8988T (cell line): Measurements from ENCODE around the gene TNFRSF1A.
"Not testable (repeated sequence)": the region's sequence is repeated elsewhere in the genome, so short reads cannot be mapped to it uniquely, and the experiment has no call there.

Source experiments
- DNase-seq: peaks from one replicate; pipeline ENCODE4 v3.0.0; 2011

Gene TNFRSF1A

DNA sequence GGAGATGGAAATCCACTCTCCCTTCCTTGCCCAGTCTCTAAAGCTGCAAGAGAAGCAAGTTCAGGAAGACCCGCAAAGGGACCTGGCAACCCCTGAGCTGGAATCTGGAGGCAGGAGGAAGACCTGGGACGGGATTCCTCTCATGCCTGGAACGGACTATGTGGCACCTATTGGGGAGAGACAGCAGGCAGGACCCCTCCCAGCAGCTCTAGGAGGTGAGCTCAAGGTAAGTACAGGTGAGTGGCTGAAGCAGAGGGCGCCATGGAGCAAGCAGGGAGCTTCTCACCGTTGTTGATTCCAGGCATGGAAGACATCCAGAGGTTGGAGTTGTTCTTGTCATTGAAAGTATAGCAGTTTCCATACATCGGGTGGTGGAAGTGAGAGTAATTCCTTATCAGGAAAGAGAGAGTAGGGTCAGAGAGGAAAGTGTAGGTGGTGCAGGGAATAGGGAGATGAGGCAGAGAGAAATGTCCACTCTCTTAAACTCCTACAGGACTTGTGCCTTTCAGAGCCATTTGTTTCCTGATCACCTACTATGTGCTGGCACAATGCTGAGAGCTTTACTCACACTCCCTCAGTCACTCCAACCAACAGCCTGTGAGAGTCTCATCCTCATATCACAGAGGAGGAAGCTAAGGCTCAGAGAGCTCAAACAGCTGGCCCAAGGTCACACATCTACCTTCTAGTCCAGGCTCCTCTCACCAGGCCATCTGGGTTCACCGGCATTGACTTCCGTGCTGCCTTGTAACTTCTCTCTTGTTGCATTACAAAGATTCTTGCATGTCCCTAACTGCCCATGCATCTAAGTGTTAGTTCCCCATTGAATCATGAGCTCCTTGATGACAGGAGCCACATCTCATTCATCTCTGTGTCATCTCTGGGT, 13.9 kb upstream of the TNFRSF1A start:
- no peak for DNase-seq

DNA sequence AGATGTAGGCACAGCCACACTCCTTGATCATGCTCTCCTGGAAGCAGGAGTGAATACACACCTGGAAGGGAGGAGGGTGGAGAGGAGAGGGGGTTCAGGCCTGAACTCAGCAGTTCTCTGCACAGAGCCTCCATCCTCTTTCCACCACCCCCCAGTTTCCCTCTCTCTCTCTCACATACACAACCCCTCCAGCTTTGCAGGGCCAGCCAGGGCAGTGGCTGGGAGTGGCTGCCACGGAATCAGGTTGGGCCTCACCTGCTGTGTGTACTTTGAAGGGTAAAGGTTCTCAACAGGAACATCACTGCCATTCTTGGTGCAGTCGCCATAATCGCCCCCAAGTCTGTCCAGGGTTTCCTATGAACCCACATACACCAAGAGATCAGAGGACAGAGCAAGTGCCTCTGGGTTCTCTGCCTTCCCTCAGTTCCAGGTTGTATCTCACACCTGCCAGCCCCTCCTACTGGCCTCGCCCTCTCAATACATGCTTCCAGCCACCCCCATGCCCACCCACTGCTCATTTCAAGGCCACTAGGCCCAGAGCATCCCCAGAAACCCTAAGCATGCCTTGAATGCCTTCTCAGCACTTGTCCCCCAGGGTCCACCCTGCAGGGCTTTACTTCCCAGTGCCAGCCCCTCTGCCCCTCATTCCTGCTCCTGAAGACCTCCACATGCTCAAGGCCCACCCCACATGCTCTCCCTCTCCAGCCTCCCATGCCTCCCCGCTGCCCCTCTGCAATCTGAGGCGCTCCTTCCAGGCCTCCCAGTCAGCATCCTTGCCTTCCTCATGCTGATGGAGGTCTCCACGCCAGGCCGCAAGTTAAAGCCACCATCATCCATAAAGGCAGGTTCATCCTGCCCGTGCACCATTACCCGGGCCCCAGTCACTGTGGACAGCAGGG, 12.9 kb upstream of the TNFRSF1A start:
- DNase-seq, result no peak

DNA sequence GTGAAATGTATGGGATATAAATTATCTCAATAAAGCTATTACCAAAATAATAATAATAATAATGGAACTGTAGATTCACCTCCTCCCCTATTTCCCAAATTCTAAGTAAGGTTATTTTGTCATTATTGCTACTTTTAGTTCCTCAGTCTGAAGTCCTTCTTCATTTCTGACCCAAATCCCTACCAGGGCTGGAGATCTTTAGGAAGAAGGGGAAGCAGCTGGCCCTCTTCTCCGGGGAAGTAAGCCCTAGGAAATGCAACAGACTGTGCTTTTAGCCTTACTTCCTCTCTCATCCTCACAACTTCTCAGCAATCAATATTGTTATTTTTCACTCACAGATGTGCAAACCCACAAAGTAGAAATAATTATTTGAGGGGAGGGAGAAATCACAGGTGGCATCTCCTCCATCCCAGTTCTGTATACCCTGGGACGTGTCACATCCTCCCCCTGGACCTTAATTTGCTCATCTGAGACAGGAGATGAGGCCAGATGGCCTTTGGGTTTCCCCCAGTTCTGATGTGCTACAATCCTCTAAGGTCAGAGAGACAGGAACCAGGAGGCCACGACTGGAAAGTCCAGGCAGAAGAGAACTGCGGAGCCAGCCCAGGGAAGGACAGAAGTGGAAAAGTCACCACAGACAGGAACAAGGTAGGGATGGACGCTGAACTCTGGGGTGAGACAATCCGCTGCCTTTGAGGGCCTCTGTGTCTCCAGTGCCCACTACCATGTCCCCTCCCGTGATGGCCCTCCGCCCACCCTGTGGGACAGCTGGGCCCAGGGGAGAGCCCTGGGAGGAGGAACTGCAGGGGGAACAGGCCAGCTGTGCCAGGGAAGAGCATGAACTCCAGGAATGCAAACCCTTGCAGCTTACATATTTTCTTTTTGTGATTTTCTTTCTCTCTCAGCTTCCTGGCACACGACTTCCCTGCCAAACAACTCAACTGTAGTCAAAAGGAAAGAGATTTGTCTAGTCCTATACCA, 10.6 kb upstream of the TNFRSF1A start:
- no peak for DNase-seq

DNA sequence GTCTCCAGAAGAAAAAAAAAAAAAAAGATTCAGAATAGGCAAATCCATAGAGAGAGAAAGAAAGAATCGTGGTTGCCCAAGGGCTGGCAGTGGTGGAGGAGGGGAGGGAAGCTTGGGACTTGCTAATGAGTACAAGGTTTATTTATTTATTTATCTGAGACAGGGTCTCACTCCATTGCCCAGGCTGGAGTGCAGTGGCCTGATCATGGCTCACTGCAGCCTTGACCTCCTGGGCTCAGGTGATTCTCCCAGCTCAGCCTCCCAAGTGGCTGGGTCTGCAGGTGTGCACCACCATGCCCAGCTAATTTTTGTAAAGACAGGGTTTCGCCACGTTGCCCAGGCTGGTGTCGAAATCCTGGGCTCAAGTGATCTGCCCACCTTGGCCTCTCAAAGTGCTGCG, 9.7 kb upstream of the TNFRSF1A start:
- DNase-seq, result no peak

DNA sequence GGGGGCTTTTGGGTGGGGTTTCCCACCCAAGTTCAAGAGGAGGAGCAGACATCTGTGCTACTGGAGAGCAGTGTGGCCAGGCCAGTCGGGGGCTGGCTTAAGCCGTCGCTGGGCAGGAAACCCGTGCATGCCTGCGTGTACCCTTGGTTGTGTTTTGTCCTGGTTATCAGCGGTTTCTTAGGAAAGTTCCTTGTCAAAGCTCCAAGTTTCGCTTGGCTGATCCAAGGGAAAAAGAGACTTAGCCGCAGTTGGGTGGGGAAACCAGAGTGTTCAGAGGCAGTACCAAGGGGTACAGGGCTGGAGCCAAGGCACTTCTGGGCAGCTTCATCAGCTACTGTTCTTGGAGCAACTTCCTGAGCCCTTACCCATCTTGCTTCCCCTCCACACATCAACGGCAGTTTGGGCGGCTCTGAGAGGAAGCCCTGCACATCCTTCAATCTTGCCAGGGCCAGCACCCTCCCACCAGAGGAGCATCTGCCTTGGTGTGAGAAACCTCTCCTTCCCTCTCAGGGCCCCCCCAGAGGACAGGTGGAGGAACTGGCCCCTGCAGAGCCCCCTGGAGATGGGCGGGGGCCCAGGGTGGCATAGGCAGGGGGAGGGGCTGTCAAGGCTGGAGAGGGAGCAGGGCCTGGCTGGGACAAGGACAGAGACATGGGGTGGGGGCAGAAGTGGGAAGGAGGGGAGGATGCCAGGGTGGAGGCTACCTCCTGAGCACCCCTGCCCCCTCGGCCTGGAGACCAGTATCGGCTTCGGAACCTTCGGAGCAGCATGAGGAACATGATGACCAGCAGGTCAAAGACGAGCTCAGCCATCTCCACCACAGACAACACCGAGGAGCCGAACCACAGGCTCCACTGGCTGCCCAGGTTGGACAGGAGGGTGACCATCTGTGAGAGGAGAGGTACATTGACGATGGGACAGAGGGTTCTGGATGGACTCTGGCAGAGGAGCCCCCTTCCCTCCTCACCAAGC, 5.8 kb upstream of the TNFRSF1A start:
- DNase-seq, result no peak

DNA sequence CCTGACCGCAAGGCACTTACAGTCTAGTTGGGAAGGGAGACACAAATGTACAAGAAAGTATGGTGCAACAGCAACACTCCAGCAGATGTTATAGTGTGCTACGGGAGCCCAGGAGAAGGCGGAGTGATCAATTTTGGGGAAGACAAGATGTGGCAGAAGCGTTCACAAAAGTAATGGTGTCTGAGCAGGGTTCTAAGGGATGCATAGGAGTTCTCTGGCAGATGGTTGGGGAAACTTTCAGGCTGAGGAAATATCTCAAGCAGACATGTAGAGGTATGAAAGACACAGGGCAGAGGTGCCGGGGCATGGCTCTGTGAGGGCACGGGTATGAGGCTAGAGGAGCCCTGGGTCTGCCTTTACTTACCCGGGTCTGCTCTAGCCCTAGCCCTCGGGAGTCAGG, 5.1 kb upstream of the TNFRSF1A start:
- DNase-seq, result no peak

DNA sequence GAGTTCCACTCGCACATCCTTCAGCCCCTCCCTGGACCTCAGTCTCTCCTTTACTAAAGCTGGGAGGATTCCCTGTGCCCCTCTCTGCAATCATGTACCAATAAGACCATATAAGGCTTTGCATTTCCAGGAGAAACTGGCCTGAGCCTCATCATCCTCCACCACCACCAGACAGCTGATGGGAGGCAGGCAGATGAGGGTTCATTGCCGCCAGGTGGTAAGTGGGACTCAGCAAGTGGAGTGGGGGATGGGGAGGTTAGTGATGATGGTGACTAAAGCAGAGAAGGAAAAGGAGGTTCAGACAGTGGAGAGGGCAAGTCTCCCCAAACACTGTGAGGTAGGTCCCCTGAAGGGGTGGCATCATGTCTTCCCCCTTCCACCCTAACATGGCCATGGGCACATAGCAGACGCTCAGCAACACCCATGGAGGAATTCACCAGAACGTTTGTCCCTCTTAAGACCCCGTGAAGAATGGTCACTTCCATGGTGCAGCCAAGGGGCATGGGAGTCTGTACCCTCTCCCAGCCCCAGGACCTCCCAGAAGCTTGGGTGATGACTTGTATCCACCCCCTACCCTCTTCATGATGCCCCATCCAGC, 4.5 kb upstream of the TNFRSF1A start:
- no peak for DNase-seq

DNA sequence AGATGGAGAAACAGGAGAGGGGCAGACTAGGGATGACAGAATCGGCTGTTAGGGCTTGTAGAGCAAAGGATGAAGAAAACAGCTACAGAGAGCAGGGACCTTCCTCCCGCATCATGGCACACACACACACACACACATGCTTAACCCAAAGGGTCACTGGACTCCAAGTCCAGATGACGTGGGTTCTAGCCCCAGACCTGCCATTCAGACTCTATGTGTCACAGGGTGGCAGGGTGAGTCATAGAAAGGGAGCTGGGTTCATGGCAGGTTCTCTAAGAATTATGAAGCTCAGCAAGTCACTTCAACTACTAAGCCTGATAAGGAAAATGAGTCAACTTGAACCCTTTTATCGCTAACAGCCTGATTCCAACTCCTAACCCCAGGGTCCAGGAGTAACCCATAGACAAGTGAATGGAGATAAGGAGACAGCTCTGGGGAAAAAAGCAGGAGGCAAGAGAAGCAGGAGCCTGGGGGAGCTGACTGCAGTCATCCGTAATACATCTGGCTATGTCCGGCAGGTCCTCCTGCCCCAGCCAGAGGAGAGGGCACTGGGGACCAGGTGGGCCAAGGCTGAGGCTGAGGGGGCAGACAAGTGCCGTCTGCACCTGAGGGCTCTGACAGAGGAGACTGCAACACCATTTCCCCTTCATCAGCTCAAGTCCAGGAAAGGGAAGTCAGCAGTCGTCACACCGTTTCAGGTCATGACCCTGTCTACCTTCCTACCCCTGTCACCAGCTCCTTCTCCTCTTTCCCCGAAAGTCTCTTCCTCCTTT, 3.6 kb upstream of the TNFRSF1A start:
- DNase-seq, result no peak

DNA sequence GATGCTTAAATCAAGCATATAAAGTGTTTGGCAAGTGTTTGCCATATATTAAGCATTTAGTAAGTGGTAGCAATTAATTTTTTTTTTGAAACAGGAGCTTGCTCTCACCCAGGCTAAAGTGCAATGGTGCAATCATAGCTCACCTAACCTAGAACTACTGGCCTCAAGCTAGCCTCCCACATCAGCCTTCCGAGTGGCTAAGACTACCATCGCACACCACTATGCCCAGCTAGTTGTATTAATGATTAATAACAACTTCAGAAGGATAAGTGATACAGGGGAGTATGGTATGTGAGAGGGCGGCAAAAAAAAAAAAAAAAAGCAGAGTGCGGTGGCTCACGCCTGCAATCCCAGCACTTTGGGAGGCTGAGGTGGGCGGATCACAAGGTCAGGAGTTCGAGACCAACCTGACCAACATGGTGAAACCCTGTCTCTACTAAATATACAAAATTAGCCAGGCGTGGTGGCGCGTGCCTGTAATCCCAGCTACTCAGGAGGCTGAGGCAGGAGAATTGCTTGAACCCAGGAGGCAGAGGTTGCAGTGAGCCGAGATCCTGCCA, 2.3 kb upstream of the TNFRSF1A start:
- not testable (repeated sequence) for DNase-seq

DNA sequence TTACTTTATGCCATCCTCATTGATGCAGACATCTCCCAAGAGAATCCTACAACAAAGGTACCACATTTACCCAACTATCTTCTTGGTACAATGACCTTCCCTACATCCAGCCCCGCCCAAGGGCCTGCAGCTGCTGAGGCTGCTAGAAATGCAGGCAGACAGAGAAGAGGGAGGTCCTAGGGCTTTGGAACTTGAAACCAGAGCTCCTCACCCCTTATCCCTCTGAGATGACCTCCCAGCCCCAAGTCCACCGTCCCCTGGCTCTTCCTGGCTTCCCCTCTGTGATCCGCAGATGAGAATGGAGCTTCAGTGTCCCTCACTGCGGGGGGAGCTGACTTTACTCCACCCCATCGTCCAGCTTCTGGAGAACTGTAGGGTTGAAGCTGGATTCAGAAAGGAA, 1.6 kb upstream of the TNFRSF1A start:
- no peak for DNase-seq

DNA sequence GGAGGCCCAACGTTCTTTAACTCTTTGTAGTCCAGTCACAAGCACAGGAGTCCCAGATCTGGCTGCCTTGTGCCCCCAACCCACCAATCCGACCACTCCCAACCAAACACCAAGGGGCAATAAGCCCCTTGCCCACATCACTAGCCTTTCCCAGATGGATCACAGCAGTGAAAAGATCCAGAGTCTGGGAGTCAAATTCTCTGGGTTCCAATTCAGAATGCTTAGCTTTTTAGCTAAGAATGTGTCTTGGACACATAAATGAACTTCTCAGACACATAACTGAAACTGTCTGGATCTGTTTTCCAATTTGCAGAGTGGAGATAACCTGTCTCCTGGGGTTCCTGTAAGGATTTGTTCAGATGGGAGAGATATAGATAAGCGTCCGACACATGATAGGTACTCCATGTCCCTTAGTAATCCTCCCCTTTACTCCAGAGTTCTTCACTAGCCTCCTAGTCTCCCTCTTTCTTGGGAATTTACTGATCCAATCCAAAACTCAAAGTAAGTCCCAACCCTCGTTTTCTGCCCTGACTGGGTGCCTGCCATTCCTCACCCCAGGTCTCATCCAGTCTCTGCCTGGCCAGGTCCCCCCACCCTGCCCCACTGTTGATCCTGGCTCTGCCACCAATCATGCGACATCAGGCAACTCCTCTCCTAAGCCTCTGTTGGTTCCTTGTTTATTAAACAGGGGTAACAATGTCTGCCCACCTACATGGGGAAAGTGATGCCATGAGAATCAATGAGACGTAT, 439 bp upstream of the TNFRSF1A start:
- no peak for DNase-seq

DNA sequence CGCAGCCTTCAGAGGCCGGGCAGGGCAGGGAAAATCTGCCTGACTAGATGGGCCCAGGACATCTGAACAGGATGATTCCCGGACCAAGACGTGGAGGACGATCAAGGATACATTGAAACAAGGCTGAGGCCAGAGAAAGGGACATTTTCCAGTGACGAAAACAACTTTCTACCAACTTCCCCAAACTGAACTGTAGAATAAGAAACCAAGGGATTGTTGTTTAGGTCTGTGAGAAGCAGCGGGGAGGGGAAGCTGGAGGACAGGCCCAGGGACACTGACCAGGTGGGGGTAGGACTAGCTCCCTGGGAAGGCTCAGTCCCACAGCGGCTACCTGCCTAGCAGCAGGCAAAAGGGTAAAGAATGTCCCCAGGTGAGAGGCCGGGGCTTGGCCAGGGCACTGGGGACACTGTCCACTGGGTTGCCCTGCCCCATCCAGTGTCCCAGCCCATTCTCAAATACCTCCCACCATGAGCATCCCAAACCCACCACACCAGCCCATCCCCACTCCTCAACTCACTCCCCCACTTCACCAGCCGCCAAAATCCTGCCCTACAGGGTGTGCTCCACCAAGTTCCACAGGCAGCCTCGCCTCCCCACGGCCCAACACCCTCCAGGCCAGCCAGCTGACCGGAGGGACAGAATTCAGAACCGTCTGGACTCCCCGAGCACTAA, 995 bp downstream of the TNFRSF1A start:
- no peak for DNase-seq

DNA sequence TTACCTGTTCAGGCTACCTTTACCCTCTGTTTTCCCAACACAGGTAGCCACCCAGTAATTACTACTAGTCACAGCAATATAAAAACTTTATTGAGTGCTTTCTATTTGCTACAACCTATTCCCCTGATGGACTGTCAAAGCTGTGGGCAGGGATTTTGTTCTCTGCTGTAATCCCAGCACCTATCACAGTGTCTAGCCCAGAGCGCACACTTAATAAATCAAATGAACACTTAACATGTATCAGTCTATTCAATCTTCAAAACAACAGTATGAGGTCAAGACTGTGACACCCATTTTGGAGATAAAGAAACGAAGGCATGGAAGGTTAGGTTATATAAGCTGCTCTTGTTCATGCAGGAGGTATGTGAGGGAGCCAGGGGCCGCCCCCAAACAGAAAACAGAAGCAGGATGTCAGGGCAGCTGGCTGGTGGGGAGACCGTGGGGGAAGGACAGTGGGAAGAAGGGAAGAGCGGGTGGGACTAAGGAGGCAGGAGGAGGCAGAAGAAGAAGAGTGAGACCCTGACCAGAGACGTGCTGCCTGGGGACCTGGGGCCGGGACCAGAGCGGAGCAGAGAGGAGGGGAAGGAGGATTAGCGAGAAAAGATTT, 1.7 kb downstream of the TNFRSF1A start:
- no peak for DNase-seq

DNA sequence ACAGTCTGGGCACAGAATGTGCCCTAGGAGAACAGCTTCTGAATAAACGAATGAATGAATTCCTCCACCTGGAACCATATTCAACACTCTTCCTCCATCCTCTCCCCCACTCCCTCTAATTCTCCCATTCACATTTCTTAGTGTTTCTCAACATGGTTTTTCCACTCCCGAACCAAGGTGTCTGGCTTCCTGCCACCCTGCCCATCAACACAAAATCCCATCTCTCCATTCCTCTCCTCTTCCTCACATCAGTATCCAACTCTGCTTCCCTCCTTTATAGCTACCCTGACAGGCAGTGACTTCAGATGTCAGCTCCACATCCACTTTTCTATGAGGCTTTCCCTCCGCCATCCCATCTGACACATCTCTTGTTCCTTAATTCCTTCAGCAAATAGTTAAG, 2.9 kb downstream of the TNFRSF1A start:
- no peak for DNase-seq

DNA sequence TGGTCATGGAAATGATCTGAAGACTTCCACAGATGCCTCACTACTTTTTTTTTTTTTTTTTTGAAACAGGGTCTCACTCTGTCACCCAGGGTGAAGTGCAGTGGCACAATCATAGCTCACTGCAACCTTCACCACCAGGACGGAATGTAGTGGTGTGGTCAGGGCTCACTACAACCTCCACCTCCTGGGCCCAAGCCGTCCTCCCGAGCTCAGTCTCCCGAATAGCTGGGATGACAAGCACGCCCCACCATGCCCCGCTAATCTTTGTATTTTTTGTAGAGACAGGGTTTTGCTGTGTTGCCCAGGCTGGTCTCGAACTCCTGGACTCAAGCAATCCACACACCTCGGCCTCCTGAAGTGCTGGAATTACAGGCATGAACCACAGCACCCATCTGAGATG, 3.3 kb downstream of the TNFRSF1A start:
- DNase-seq, result not testable (repeated sequence)

DNA sequence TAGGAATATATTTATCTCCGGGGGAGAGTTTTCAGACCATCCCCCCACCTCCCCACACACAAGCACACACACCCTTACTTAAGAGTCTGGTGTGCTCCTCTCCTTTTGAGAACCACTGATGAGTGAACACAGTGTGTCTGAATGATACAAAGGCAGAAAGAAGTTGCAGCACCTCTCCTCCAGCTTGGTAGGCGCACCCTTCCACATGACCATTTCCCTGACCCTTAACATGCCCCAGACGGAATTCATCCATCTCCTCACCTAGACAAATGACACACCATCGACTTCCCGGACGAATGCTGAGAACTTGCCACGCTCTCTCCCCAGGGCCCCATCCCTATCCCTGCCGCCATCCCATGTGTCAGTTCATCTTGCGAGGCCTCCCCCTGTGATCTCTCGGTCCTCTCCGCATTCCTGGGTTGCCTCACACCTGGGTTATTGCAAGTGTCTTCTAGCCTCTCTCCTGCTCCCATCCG, 3.9 kb downstream of the TNFRSF1A start:
- DNase-seq, result no peak

DNA sequence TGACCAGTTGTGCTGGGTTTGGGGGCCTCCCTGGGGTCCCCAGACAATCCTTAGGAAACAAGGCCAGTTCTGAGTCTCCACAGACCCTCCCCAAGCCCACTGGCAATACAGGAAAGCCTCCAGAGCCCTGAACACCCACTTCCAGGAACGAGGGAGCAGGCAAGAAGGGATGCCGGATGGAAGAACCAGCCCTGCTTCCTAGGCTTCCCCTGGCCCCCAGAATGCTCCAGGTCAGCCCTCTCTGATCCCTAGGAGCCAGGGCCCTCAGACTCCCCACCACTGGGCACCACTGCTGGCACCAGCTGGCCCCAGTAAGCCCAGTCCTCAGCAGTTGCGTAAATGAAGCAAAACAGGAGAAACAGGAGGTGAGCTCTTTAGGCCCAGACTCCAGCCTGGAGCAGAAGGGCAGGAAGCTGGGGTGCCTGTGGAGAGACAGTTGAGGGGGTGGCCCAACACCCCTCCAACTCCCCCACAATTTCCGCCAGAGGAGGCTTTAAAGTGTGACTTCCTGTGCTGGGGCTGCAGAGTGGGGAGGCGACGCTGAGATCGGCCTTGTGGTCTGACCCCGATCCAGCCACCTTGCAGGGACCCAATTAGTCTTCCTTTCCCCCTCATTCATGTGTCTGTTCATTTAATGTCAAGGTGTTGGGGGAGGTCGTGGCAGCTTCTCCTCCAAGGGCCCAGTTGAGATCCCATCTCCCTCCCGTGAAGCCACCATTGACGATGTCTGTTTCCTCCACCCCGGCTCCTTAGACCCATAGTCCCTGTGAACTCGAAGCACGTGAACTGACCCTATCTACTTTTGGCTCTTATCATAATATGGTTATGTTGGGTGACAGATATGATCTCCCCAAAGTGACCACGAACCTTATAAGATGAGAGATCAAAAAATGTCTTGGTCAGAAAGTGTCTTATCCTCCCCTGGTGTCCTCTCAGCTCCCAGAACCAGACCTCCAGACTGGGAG, 4.7 kb downstream of the TNFRSF1A start:
- DNase-seq, result no peak
